Ishikawa (cell line): Measurements from ENCODE around the gene HES3.

Source experiments
- EP300 ChIP-seq: IDR thresholded peaks from 2 replicates; pipeline ENCODE4 v1.6.1; 2012; ENCODE audit warnings: borderline replicate concordance
- RAD21 ChIP-seq: IDR thresholded peaks from 2 replicates; pipeline ENCODE4 v1.6.1; 2012; ENCODE audit warnings: low read depth
- TEAD4 ChIP-seq: IDR thresholded peaks from 2 replicates; pipeline ENCODE4 v1.6.1; 2012
- USF1 ChIP-seq: IDR thresholded peaks from 2 replicates; pipeline ENCODE4 v1.6.1; 2012
- YY1 ChIP-seq: IDR thresholded peaks from 2 replicates; pipeline ENCODE4 v1.6.1; 2012; ENCODE audit warnings: low read depth
- TF ChIP-seq, protein P1 (sequence below): IDR thresholded peaks from 2 replicates; pipeline ENCODE4 v1.6.1; 2012

DNA sequence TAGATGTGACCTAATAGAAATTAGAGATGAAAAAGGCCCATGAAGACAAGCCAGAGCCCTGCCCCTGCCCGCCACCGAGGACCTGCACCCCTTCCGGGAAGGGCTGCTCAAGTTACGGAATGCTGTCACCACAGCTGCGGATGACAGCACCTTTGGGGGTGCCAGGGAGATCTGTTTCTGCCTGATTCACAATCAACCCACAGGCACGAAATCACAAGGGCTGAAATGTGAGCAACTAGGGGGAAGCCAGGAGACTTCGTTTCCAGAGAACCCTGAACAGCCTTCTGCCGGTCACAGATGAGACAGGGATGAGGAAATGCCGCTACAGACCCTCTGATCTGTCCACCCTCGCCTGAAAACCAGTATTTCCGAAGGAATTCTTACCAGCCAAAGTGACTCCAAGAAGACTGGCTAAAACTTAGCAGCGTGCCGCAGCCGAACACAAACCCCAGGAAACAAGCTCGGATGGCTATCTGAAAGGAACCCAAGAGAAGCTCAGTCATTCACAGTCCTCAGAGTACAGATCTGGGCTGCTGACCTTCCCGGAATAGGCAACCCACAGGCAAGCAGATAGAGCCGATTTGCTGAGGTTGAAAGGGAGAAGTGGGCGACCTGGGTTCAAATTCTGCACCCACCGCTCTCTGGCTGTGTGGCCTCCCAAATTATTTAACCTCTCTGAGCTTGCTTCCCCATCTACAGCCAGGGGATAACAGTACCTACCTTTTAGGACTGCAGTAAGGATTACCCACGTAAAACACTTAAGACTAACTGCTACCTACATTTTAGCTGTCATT, 9.3 kb upstream of the HES3 start:
- TF ChIP-seq USF1 (no peak), EP300 (no peak), TEAD4 (no peak), YY1 (no peak), RAD21 (no peak)
- TF ChIP-seq, protein P1, sequence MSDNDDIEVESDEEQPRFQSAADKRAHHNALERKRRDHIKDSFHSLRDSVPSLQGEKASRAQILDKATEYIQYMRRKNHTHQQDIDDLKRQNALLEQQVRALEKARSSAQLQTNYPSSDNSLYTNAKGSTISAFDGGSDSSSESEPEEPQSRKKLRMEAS = no peak
